Neural crest cell (in vitro differentiated cells): ENCODE measurements around the gene RNF126. TPM values are rescaled to one million over a fixed set of nuclear protein-coding genes. Genes with fewer than 3 reads are reported as not detected.
A peak's percentile ranks its signal among the peaks of the same experiment; 100 is the strongest.

ENCODE experiments used
- DNase-seq: peaks from one replicate; pipeline ENCODE4 v3.0.0; 2021; ENCODE audit warnings: low read depth, mixed read lengths, low spot score
- H3K27ac Mint-ChIP-seq: one replicate; pipeline ENCODE4 v1.8.0; 2021; ENCODE audit warnings: mild to moderate bottlenecking, mixed read lengths; ENCODE audit not compliant: unreplicated experiment
- H3K27me3 Mint-ChIP-seq: 2 replicates; pipeline ENCODE4 v1.8.0; 2021; ENCODE audit warnings: low read depth, mild to moderate bottlenecking, mixed read lengths
- H3K36me3 Mint-ChIP-seq: 2 replicates; pipeline ENCODE4 v1.8.0; 2021; ENCODE audit warnings: low read depth, mild to moderate bottlenecking, mixed read lengths
- H3K4me1 Mint-ChIP-seq: 2 replicates; pipeline ENCODE4 v1.8.0; 2021; ENCODE audit warnings: mixed read lengths
- H3K4me3 Mint-ChIP-seq: one replicate; pipeline ENCODE4 v1.8.0; 2021; ENCODE audit warnings: mild to moderate bottlenecking, mixed read lengths
- H3K9me3 Mint-ChIP-seq: 2 replicates; pipeline ENCODE4 v1.8.0; 2021; ENCODE audit warnings: mixed read lengths
- CTCF ChIP-seq: fragments of 200-600 bp; sonication (generic); conservative IDR thresholded peaks from 2 replicates; pipeline ENCODE4 v1.5.0; 2021; ENCODE audit warnings: antibody characterized with exemption, mild to moderate bottlenecking
- total RNA-seq: library from RNA; stranded (reverse); gene quantifications from 2 replicates; pipeline ENCODE4 v1.2.1, GENCODE V29; 2021

Gene RNF126
- total RNA-seq, 1 donor from 2014 or later: 55.9 TPM

GRCh38 chr19:642767-643727 lies 20.0 kb downstream of the RNF126 start:
- Mint-ChIP-seq H3K9me3 (no peaks in the 10 kb centered on the region), H3K4me1 (peaks cover 5% of the 10 kb centered on the region), H3K4me3 (no peak overlapping the region), H3K27me3 (peaks cover 14% of the 10 kb centered on the region), H3K36me3 (peaks cover 3% of the 10 kb centered on the region), H3K27ac (no peak overlapping the region)
- TF ChIP-seq CTCF: no peak
- DNase-seq: no peak

- Mint-ChIP-seq H3K36me3 (peaks cover 3% of the 10 kb centered on the region), H3K4me1 (peaks cover 5% of the 10 kb centered on the region), H3K27me3 (peaks cover 20% of the 10 kb centered on the region), H3K4me3 (no peak overlapping the region), H3K9me3 (no peaks in the 10 kb centered on the region), H3K27ac (no peak overlapping the region)
- no peak for TF ChIP-seq CTCF
- DNase-seq: peak; percentile 9
Observed at GRCh38 chr19:641702-642101, 21.3 kb downstream of the RNF126 start.

GRCh38 chr19:640606-641189 lies 22.3 kb downstream of the RNF126 start:
- H3K4me1 Mint-ChIP-seq: peaks cover 5% of the 10 kb centered on the region
- no peak overlapping the region for H3K27ac Mint-ChIP-seq
- no peak for TF ChIP-seq CTCF
- H3K4me3 Mint-ChIP-seq: no peak overlapping the region
- H3K27me3 Mint-ChIP-seq: peaks cover 20% of the 10 kb centered on the region
- H3K9me3 Mint-ChIP-seq: no peaks in the 10 kb centered on the region
- no peaks in the 10 kb centered on the region for H3K36me3 Mint-ChIP-seq
- DNase-seq: no peak

GRCh38 chr19:640161-640558 lies 22.9 kb downstream of the RNF126 start:
- Mint-ChIP-seq H3K4me3 (no peak overlapping the region), H3K27me3 (peaks cover 20% of the 10 kb centered on the region), H3K36me3 (no peaks in the 10 kb centered on the region), H3K9me3 (no peaks in the 10 kb centered on the region), H3K27ac (no peak overlapping the region), H3K4me1 (peaks cover 5% of the 10 kb centered on the region)
- no peak for DNase-seq
- TF ChIP-seq CTCF: no peak

- no peak for TF ChIP-seq CTCF
- H3K36me3 Mint-ChIP-seq: no peaks in the 10 kb centered on the region
- no peak within 1 kb of the TSS for H3K27ac Mint-ChIP-seq
- peaks cover 20% of the 10 kb centered on the region for H3K27me3 Mint-ChIP-seq
- H3K4me1 Mint-ChIP-seq: peaks cover 5% of the 10 kb centered on the region
- DNase-seq: peak; percentile 90
- H3K9me3 Mint-ChIP-seq: no peaks in the 10 kb centered on the region
- peak within 1 kb of the TSS; percentile 70 for H3K4me3 Mint-ChIP-seq
Observed at GRCh38 chr19:639253-640160, 23.5 kb downstream of the RNF126 start, which contains the start of gene FGF22. FGF22 (plus strand) TSS chr19:639879; CDS start chr19:639926, 47 bp downstream.
